Activated CD8-positive, alpha-beta T cell treated with anti-CD3 and anti-CD28 coated beads for 36 hours (primary cell): Measurements from ENCODE around the gene TOM1L1. TPM values are rescaled to one million over a fixed set of nuclear protein-coding genes. Genes with fewer than 3 reads are reported as not detected.
A peak's percentile ranks its signal among the peaks of the same experiment; 100 is the strongest.

ENCODE experiments used
- ATAC-seq: fragments of 200-7000 bp; cut with Tn5 transposase; one replicate; pipeline ENCODE4 v1.10.0; 2021; ENCODE audit warnings: mild to moderate bottlenecking, moderate library complexity
- CTCF ChIA-PET: fragments of 350-600 bp; sonication (Branson Sonifier 250); formaldehyde crosslinking; loops from one replicate; lab custom pipeline; 2021; ENCODE audit warnings: antibody characterized with exemption; lab: Charles Lee
- POLR2A ChIA-PET: fragments of 350-600 bp; sonication (Branson Sonifier 250); formaldehyde crosslinking; loops from one replicate; lab custom pipeline; 2021; ENCODE audit warnings: antibody characterized with exemption; lab: Charles Lee
- DNase-seq: peaks from one replicate; pipeline ENCODE4 v3.0.0-alpha.2; 2020
- H3K27ac Mint-ChIP-seq: one replicate; pipeline ENCODE4 v1.8.0; 2021; ENCODE audit warnings: mild to moderate bottlenecking, mixed read lengths
- H3K27me3 Mint-ChIP-seq: one replicate; pipeline ENCODE4 v1.8.0; 2021; ENCODE audit warnings: mixed read lengths
- H3K36me3 Mint-ChIP-seq: one replicate; pipeline ENCODE4 v1.8.0; 2021; ENCODE audit warnings: low read depth, mixed read lengths
- H3K4me1 Mint-ChIP-seq: one replicate; pipeline ENCODE4 v1.8.0; 2021; ENCODE audit warnings: low read depth, mixed read lengths
- H3K4me3 Mint-ChIP-seq: one replicate; pipeline ENCODE4 v1.8.0; 2021; ENCODE audit warnings: mild to moderate bottlenecking, moderate library complexity, mixed read lengths
- H3K9me3 Mint-ChIP-seq: one replicate; pipeline ENCODE4 v1.8.0; 2021; ENCODE audit warnings: mixed read lengths
- intact Hi-C: fragments of 100-400 bp; cut with micrococcal nuclease; formaldehyde crosslinking; loops from one replicate; pipeline ENCODE4 v1.10.0; 2022
- total RNA-seq, 2 experiments: library from RNA; stranded (reverse); gene quantifications; one replicate each; pipeline ENCODE4 v1.2.3, GENCODE V29; 2021
- TF ChIP-seq, protein P1 (sequence below): fragments of 200-600 bp; IDR thresholded peaks from one replicate; pipeline ENCODE4 v1.8.0; 2022; ENCODE audit warnings: antibody characterized with exemption, mild to moderate bottlenecking

Gene TOM1L1
- total RNA-seq, 2 experiments from 2014 or later: not detected

DNA sequence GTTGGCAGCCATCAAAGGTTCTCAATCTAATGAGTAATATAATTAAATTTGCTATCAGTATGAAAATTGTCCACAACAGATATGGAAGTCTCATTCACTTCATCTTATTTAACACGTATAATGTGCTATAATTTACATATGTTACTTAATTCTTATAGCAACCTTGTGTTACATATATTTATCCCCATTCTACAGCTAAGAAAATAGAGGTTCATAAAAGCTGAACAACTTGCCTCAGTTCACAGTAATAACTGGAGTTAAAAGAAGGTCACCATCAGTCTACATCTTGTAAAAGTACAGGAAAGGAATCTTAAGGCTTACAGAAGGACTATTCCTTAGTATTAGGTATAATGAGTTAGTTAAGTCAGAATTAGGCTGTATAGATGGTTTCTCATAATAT is 95.8 kb downstream of the TOM1L1 start:
- ChIA-PET CTCF (interaction anchor here (1.3 to 1.9 kb wide), 4 partner anchors 17 to 360 kb away, joined by 3 to 5 read pairs (median 4); no protein-coding TSS in a partner anchor), POLR2A (no interaction called here)
- Mint-ChIP-seq H3K27ac (no peak overlapping the region), H3K27me3 (no peaks in the 10 kb centered on the region), H3K4me3 (no peak overlapping the region), H3K9me3 (no peaks in the 10 kb centered on the region), H3K36me3 (peaks cover 5% of the 10 kb centered on the region), H3K4me1 (no peaks in the 10 kb centered on the region)
- TF ChIP-seq, protein P1, sequence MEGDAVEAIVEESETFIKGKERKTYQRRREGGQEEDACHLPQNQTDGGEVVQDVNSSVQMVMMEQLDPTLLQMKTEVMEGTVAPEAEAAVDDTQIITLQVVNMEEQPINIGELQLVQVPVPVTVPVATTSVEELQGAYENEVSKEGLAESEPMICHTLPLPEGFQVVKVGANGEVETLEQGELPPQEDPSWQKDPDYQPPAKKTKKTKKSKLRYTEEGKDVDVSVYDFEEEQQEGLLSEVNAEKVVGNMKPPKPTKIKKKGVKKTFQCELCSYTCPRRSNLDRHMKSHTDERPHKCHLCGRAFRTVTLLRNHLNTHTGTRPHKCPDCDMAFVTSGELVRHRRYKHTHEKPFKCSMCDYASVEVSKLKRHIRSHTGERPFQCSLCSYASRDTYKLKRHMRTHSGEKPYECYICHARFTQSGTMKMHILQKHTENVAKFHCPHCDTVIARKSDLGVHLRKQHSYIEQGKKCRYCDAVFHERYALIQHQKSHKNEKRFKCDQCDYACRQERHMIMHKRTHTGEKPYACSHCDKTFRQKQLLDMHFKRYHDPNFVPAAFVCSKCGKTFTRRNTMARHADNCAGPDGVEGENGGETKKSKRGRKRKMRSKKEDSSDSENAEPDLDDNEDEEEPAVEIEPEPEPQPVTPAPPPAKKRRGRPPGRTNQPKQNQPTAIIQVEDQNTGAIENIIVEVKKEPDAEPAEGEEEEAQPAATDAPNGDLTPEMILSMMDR: no peak
- DNase-seq (no peak), ATAC-seq (no peak)
- intact Hi-C loops: loop anchor here (10.0 kb wide), 1 partner anchor 518 kb away; the partner anchor contains the start of gene SMIM36

DNA sequence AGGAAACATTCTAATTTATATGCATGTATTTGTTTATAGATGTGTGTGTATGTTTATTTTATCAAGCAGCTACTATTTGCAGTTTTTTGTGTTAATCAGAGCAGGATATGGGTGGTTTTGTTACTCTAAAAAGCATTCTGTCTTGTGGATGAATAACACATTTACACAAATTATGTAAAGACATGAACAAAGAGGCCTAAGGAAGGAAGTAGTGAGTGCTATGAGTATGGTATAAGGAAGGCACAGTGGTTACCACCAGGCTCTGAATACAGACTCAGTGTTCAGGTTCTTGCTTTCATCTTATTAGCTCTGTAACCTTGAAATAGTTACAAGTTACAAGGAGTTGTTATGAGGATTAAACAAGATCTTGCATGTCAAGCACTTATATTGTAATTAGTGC is 101.8 kb downstream of the TOM1L1 start:
- TF ChIP-seq, protein P1: no peak
- intact Hi-C loops: no loop called here
- POLR2A ChIA-PET: no interaction called here
- CTCF ChIA-PET: interaction anchor here (0.8 to 2.1 kb wide), 3 partner anchors 9 to 354 kb away, joined by 3 to 14 read pairs (median 3); no protein-coding TSS in a partner anchor
- ATAC-seq (no peak), DNase-seq (no peak)
- H3K9me3 Mint-ChIP-seq: no peaks in the 10 kb centered on the region
- H3K27me3 Mint-ChIP-seq: no peaks in the 10 kb centered on the region
- H3K4me1 Mint-ChIP-seq: no peaks in the 10 kb centered on the region
- H3K36me3 Mint-ChIP-seq: peaks cover 2% of the 10 kb centered on the region
- no peak overlapping the region for H3K4me3 Mint-ChIP-seq
- H3K27ac Mint-ChIP-seq: no peak overlapping the region

DNA sequence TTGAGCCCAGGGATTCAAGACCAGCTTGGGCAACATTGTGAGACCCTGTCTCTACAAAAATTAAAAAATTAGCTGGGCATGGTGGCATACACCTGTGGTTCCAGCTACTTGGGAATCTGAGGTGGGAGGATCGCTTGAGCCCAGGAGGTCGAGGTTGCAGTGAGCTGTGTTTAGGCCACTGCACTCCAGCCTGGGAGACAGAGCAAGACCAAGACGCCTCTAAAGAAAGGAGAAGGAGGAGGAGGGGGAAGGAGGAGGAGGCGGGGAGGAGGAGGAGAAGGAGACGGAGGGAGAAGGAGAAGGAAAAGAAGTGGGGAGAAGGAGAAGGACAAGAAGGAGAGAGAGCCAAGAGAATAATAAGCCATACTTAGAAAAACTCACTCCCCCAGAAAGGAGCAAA is 103.8 kb downstream of the TOM1L1 start:
- POLR2A ChIA-PET: no interaction called here
- H3K27ac Mint-ChIP-seq: no peak overlapping the region
- no peaks in the 10 kb centered on the region for H3K9me3 Mint-ChIP-seq
- intact Hi-C loops: no loop called here
- no peak overlapping the region for H3K4me3 Mint-ChIP-seq
- no peak for ATAC-seq
- no peaks in the 10 kb centered on the region for H3K27me3 Mint-ChIP-seq
- DNase-seq: no peak
- H3K4me1 Mint-ChIP-seq: no peaks in the 10 kb centered on the region
- CTCF ChIA-PET: interaction anchor here (1.2 to 2.5 kb wide), 2 partner anchors 11 to 351 kb away, joined by 3 to 21 read pairs; no protein-coding TSS in a partner anchor
- peaks cover 6% of the 10 kb centered on the region for H3K36me3 Mint-ChIP-seq
- TF ChIP-seq, protein P1: no peak

DNA sequence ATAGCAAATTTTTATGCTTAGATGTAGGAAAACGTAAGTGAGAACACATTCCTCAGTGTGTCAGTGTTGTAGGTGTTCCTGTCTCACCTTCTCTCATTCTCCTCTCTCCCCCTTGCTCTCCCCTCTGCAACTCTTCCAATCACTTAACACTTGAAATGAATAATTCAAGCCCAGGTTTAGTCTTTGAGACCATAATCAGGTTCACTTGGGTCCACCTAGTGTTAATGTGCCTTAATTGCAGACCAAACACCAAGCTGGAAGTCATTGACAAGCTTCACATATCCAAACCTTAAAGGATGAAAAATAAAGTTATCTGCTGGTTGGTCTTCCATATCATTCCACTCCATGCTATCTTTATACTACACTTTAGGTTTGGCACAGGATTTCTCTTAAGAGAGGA is 104.9 kb downstream of the TOM1L1 start:
- peak; percentile 56 for ATAC-seq
- peak; percentile 15 for DNase-seq
- H3K4me3 Mint-ChIP-seq: no peak overlapping the region
- no peak overlapping the region for H3K27ac Mint-ChIP-seq
- H3K9me3 Mint-ChIP-seq: no peaks in the 10 kb centered on the region
- peaks cover 4% of the 10 kb centered on the region for H3K36me3 Mint-ChIP-seq
- ChIA-PET CTCF (interaction anchor here (0.6 to 2.5 kb wide), 13 partner anchors 12 to 383 kb away, joined by 3 to 21 read pairs (median 3); no protein-coding TSS in a partner anchor), POLR2A (no interaction called here)
- intact Hi-C loops: no loop called here
- no peaks in the 10 kb centered on the region for H3K27me3 Mint-ChIP-seq
- no peaks in the 10 kb centered on the region for H3K4me1 Mint-ChIP-seq
- TF ChIP-seq, protein P1: peak; percentile 62

Other genes starting within 250 kb of the TOM1L1 start
- 10 to 100 TPM; 44.9 to 46.8 TPM for gene COX11, start 67.8 kb downstream of the TOM1L1 start, total RNA-seq
- gene STXBP4, start 67.9 kb downstream of the TOM1L1 start, total RNA-seq: 1 to 10 TPM; 4.8 to 6.4 TPM